K562 (cell line): ENCODE measurements around the gene THRSP.

Source experiments
- ESRRA ChIP-seq: fragments of 450-650 bp; IDR thresholded peaks from 2 replicates; pipeline ENCODE4 v1.6.1; 2014; ENCODE audit warnings: low read depth, mild to moderate bottlenecking, moderate library complexity, borderline replicate concordance
- EZH2 ChIP-seq: IDR thresholded peaks from 2 replicates; pipeline ENCODE4 v1.6.1; 2012; ENCODE audit warnings: low read depth, mild to moderate bottlenecking, inconsistent platforms, low read length, borderline replicate concordance
- IRF1 ChIP-seq: sonication (generic); formaldehyde crosslinking; IDR thresholded peaks from 2 replicates; pipeline ENCODE4 v1.8.0; 2022; ENCODE audit warnings: missing genetic modification reagents, mild to moderate bottlenecking, borderline replicate concordance
- POLR2A ChIP-seq: fragments of 450-650 bp; conservative IDR thresholded peaks from 2 replicates; pipeline ENCODE4 v1.6.1; 2016
- XRCC4 ChIP-seq: IDR thresholded peaks from one replicate; pipeline ENCODE4 v1.6.1; 2011; ENCODE audit not compliant: insufficient read depth, insufficient read length; ENCODE audit errors: extremely low read depth
- ZSCAN29 ChIP-seq: fragments of 450-650 bp; IDR thresholded peaks from 2 replicates; pipeline ENCODE4 v1.6.1; 2017
- TF ChIP-seq, protein P1 (sequence below), 3 experiments: IDR thresholded peaks in 2 of 3; conservative IDR thresholded peaks in 1 of 3; 2 replicates each; pipeline ENCODE4 v1.5.1; 2011 to 2012; ENCODE audit warnings: low read length in 3 of 3, mild to moderate bottlenecking in 3 of 3, control low read depth in 2 of 3, improper control_type of control experiment in 1 of 3, inconsistent platforms in 1 of 3, low read depth in 1 of 3, mixed read lengths in 1 of 3, moderate library complexity in 1 of 3; ENCODE audit not compliant: insufficient read depth in 2 of 3

DNA sequence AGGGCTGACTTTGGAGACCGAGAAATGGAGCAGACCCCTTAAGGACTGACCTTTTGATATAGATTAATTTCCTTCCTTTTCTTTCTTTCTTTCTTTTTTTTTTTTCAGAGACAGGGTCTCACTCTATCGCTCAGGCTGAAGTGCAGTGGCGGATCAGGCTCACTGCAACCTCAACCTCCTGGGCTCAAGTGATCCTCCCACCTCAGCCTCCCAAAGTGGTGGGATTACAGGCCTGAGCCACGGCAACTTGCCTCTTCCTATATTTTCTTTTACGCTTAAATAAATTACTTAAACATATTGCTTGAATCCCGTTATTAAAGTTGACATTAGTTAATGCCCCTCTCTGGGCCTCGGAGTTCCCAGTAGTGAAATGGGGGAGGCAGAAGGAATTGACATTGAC lies 40.2 kb upstream of the THRSP start:
- TF ChIP-seq EZH2 (no peak), ZSCAN29 (no peak), ESRRA (no peak), POLR2A (no peak), IRF1 (CRISPR knock-in tag) (no peak), XRCC4 (no peak)
- TF ChIP-seq, protein P1, sequence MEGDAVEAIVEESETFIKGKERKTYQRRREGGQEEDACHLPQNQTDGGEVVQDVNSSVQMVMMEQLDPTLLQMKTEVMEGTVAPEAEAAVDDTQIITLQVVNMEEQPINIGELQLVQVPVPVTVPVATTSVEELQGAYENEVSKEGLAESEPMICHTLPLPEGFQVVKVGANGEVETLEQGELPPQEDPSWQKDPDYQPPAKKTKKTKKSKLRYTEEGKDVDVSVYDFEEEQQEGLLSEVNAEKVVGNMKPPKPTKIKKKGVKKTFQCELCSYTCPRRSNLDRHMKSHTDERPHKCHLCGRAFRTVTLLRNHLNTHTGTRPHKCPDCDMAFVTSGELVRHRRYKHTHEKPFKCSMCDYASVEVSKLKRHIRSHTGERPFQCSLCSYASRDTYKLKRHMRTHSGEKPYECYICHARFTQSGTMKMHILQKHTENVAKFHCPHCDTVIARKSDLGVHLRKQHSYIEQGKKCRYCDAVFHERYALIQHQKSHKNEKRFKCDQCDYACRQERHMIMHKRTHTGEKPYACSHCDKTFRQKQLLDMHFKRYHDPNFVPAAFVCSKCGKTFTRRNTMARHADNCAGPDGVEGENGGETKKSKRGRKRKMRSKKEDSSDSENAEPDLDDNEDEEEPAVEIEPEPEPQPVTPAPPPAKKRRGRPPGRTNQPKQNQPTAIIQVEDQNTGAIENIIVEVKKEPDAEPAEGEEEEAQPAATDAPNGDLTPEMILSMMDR (IDR thresholded peaks at IDR 0.05 in 2 of 3, conservative IDR thresholded peaks at IDR 0.05 in 1 of 3; ENCODE audit: insufficient read depth in 2 of 3, low read depth in 1 of 3, low read length in 3 of 3) = no peak
